ENCODE results near the gene KHDRBS1.

Gene KHDRBS1

DNA sequence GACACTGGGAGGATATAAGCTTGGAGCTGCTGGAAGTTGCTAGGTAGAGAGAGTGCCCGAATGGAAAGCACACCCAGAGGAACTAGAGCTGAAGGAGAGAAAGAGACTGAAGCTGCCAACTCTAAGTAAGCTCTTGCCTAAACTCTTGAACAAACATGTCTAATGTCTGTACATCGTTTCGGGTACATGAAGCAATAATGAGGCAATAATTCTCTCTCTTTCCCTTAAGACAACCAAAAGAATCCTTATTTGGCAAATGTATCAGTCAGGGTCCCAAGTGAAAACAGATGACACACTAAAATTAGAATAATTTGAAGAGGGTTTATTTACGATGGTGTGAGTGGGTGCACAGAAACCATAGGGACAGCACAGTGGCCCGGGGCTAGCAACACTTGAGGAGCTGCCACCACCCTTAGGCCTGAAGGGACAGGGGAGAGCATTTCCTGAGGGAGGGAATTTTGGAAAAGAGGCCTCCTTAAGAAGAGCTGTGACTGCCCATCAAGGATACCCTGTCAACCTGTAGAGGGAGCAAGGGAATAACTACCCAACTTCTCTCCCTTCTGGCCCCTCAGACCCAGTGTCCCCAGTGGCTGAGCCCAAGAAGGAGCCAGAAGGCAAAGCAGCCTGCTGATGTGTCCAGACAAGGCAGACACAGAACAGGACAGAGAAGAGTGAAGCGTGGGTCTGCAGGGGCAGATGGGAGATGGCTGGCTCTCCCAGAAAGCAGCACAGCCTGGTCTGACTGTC, 36.1 kb upstream of the KHDRBS1 start:
- DNase-seq: peak; percentile 55
- Histone ChIP-seq H3K9me2 (replicated peaks; ENCODE audit: insufficient read depth, low read length) (no peaks in the 10 kb centered on the region), H3K4me3 (ENCODE audit: low read length) (no peak overlapping the region), H3K9me3 (replicated peaks; ENCODE audit: insufficient read depth, low read length) (no peaks in the 10 kb centered on the region), H3K36me3 (replicated peaks; ENCODE audit: insufficient read depth, low read length) (no peaks in the 10 kb centered on the region), H2AFZ (ENCODE audit: low read length) (peak overlapping the region; percentile 64), H3K4me1 (ENCODE audit: low read length) (peaks cover 26% of the 10 kb centered on the region), H3K9ac (ENCODE audit: low read length) (no peak overlapping the region), H3K79me2 (ENCODE audit: low read length) (no peaks in the 10 kb centered on the region), H4K20me1 (ENCODE audit: insufficient read depth, low read length) (no peaks in the 10 kb centered on the region), H3K27me3 (replicated peaks; ENCODE audit: insufficient read depth, low read length) (no peaks in the 10 kb centered on the region), H3K4me2 (ENCODE audit: low read depth, low read length) (no peak overlapping the region), H3F3A (ENCODE audit: insufficient read depth, low read length) (peaks cover 16% of the 10 kb centered on the region), H3K27ac (ENCODE audit: low read length) (no peak overlapping the region)
- TF ChIP-seq EZH2phosphoT487 (IDR thresholded peaks at IDR 0.05; ENCODE audit: low read length): no peak
- no peak for TF ChIP-seq EZH2 (optimal IDR thresholded peaks at IDR 0.05; ENCODE audit: low read depth, low read length)
- TF ChIP-seq, protein P1, sequence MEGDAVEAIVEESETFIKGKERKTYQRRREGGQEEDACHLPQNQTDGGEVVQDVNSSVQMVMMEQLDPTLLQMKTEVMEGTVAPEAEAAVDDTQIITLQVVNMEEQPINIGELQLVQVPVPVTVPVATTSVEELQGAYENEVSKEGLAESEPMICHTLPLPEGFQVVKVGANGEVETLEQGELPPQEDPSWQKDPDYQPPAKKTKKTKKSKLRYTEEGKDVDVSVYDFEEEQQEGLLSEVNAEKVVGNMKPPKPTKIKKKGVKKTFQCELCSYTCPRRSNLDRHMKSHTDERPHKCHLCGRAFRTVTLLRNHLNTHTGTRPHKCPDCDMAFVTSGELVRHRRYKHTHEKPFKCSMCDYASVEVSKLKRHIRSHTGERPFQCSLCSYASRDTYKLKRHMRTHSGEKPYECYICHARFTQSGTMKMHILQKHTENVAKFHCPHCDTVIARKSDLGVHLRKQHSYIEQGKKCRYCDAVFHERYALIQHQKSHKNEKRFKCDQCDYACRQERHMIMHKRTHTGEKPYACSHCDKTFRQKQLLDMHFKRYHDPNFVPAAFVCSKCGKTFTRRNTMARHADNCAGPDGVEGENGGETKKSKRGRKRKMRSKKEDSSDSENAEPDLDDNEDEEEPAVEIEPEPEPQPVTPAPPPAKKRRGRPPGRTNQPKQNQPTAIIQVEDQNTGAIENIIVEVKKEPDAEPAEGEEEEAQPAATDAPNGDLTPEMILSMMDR (IDR thresholded peaks at IDR 0.05; ENCODE audit: low read length): peak; percentile 49

DNA sequence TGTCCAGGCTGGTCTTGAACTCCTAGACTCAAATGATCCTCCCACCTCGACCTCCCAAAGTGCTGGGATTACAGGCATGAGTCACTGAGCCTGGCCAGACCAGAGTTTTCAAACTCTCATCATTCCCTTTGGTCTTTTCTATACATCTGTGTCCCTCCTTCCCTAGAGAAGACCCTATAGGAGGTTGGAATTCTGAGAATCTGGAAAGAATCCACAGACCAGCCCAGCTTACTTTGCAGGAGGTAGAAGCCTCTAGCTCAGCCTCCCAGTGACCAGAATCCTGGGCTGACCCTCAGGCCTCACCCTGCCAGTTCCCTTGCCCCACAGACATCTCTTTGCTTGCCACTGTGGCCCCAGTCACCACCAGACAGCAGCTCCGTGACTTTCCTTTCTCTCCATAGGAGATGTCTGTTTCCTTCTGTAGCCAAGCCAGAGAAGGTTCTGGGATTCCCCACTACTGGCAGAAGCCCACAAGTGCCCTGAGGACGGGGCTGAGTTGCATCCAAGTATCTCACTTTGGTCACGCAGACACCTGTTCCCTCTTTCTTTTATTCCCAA, 34.7 kb upstream of the KHDRBS1 start:
- H4K20me1 ChIP-seq (ENCODE audit: insufficient read depth, low read length): no peaks in the 10 kb centered on the region
- H3K36me3 ChIP-seq (replicated peaks; ENCODE audit: insufficient read depth, low read length): no peaks in the 10 kb centered on the region
- H3K27me3 ChIP-seq (replicated peaks; ENCODE audit: insufficient read depth, low read length): no peaks in the 10 kb centered on the region
- peaks cover 16% of the 10 kb centered on the region for H3F3A ChIP-seq (ENCODE audit: insufficient read depth, low read length)
- H3K79me2 ChIP-seq (ENCODE audit: low read length): no peaks in the 10 kb centered on the region
- H2AFZ ChIP-seq (ENCODE audit: low read length): no peak overlapping the region
- H3K9ac ChIP-seq (ENCODE audit: low read length): no peak overlapping the region
- no peak overlapping the region for H3K4me2 ChIP-seq (ENCODE audit: low read depth, low read length)
- no peak overlapping the region for H3K27ac ChIP-seq (ENCODE audit: low read length)
- H3K9me3 ChIP-seq (replicated peaks; ENCODE audit: insufficient read depth, low read length): no peaks in the 10 kb centered on the region
- H3K4me3 ChIP-seq (ENCODE audit: low read length): no peak overlapping the region
- H3K4me1 ChIP-seq (ENCODE audit: low read length): peaks cover 29% of the 10 kb centered on the region
- TF ChIP-seq, protein P1 (IDR thresholded peaks at IDR 0.05; ENCODE audit: low read length): no peak
- TF ChIP-seq EZH2 (optimal IDR thresholded peaks at IDR 0.05; ENCODE audit: low read depth, low read length): no peak
- no peak for TF ChIP-seq EZH2phosphoT487 (IDR thresholded peaks at IDR 0.05; ENCODE audit: low read length)
- H3K9me2 ChIP-seq (replicated peaks; ENCODE audit: insufficient read depth, low read length): no peaks in the 10 kb centered on the region
- no peak for DNase-seq

DNA sequence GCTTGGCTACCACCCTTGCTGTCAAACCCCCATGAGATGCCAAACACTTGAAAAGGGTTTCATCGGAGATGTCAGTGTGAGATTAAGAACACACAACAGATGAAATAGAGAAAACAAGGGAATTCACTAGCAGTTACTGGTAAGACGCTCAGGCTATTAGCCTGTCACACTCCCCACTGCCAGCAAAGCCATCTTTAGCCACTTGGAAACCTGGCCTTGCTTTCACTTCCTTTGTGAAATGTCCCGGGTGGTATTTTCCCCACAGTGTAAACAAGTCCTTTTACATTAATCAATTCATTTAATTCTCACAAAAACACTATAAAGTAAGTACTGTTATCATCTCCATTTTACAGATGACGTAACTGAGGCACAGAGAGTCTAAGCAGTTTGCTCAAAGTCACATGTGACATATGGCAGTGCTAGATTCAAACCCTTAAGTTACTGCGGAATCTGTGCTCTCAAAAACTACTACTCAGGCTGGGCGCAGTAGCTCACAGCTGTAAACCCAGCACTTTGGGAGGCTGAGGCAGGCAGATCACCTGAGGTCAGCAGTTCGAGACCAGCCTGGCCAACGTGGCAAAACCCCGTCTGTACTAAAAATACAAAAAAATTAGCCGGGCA, 32.7 kb upstream of the KHDRBS1 start:
- Histone ChIP-seq H3K9ac (ENCODE audit: low read length) (peak overlapping the region; percentile 11; the same call in 1 of the 2 replicates), H3K4me1 (ENCODE audit: low read length) (peaks cover 43% of the 10 kb centered on the region), H2AFZ (ENCODE audit: low read length) (peak overlapping the region; percentile 66), H3K79me2 (ENCODE audit: low read length) (no peaks in the 10 kb centered on the region), H3K27me3 (replicated peaks; ENCODE audit: insufficient read depth, low read length) (no peaks in the 10 kb centered on the region), H3K9me2 (replicated peaks; ENCODE audit: insufficient read depth, low read length) (no peaks in the 10 kb centered on the region), H4K20me1 (ENCODE audit: insufficient read depth, low read length) (no peaks in the 10 kb centered on the region), H3K9me3 (replicated peaks; ENCODE audit: insufficient read depth, low read length) (no peaks in the 10 kb centered on the region), H3F3A (ENCODE audit: insufficient read depth, low read length) (peaks cover 31% of the 10 kb centered on the region), H3K36me3 (replicated peaks; ENCODE audit: insufficient read depth, low read length) (no peaks in the 10 kb centered on the region), H3K4me2 (ENCODE audit: low read depth, low read length) (peak overlapping the region; percentile 61), H3K4me3 (ENCODE audit: low read length) (peak overlapping the region; percentile 20; the same call in 1 of the 2 replicates), H3K27ac (ENCODE audit: low read length) (peak overlapping the region; percentile 73; the same call in 1 of the 2 replicates)
- TF ChIP-seq EZH2 (optimal IDR thresholded peaks at IDR 0.05; ENCODE audit: low read depth, low read length) (no peak), EZH2phosphoT487 (IDR thresholded peaks at IDR 0.05; ENCODE audit: low read length) (no peak)
- TF ChIP-seq, protein P1 (IDR thresholded peaks at IDR 0.05; ENCODE audit: low read length): no peak
- DNase-seq: peak; percentile 74

All from MM.1S (cell line).